ENCODE data around the gene COA4. TPM values are rescaled to one million over a fixed set of nuclear protein-coding genes. Genes with fewer than 3 reads are reported as not detected.

The COA4 gene
- total and polyA plus RNA-seq, 8 donors, result 19.0 to 47.8 (median 30.8) TPM

GRCh38 chr11:73859671-73860070 lies 17.0 kb downstream of the COA4 start:
- FAIRE-seq (no peak), DNase-seq (no peak), ATAC-seq (no peak)
- Histone ChIP-seq H3K27ac (no peak overlapping the region), H3K36me3 (peaks cover 0 to 15% (median 0%) of the 10 kb centered on the region in 3 donors), H3K9me3 (no peaks in the 10 kb centered on the region), H3K4me3 (no peak overlapping the region), H3K27me3 (no peaks in the 10 kb centered on the region), H3K4me1 (no peaks in the 10 kb centered on the region)
- intact Hi-C loops (cut with DNase I), result no loop called here
- no peak for TF ChIP-seq CTCF (IDR thresholded peaks at IDR 0.05)
- WGBS, 2 donors, result 88 to 89% methylated on average over 2 of the region's 2 CpGs

GRCh38 chr11:73856031-73856567 lies 20.5 kb downstream of the COA4 start:
- FAIRE-seq (no peak), DNase-seq (no peak), ATAC-seq (no peak)
- Histone ChIP-seq H3K27ac (no peak overlapping the region), H3K36me3 (no peaks in the 10 kb centered on the region), H3K27me3 (no peaks in the 10 kb centered on the region), H3K9me3 (no peaks in the 10 kb centered on the region), H3K4me3 (no peak overlapping the region), H3K4me1 (no peaks in the 10 kb centered on the region)
- TF ChIP-seq CTCF (IDR thresholded peaks at IDR 0.05), result no peak
- WGBS, 2 donors, result 65 to 71% methylated on average over 1 of the region's 1 CpG
- intact Hi-C loops (cut with DNase I), result no loop called here

- no peaks in the 10 kb centered on the region for H3K36me3 ChIP-seq
- DNase-seq, result no peak
- intact Hi-C loops (cut with DNase I), result no loop called here
- WGBS, 2 donors, result 85 to 96% methylated on average over 1 of the region's 1 CpG
- FAIRE-seq, result no peak
- no peaks in the 10 kb centered on the region for H3K27me3 ChIP-seq
- ATAC-seq, result no peak
- TF ChIP-seq CTCF (IDR thresholded peaks at IDR 0.05), result no peak
- no peaks in the 10 kb centered on the region for H3K4me1 ChIP-seq
- H3K27ac ChIP-seq, result no peak overlapping the region
- H3K4me3 ChIP-seq, result no peak overlapping the region
- H3K9me3 ChIP-seq, result no peaks in the 10 kb centered on the region
These were observed 22.0 kb downstream of the COA4 start for GRCh38 chr11:73854680-73855079.

GRCh38 chr11:73852049-73852448 lies 24.6 kb downstream of the COA4 start:
- no peaks in the 10 kb centered on the region for H3K27me3 ChIP-seq
- intact Hi-C loops (cut with DNase I), result no loop called here
- TF ChIP-seq CTCF (IDR thresholded peaks at IDR 0.05), result no peak
- no peak for DNase-seq
- no peaks in the 10 kb centered on the region for H3K36me3 ChIP-seq
- FAIRE-seq, result no peak
- H3K4me1 ChIP-seq, result no peaks in the 10 kb centered on the region
- H3K4me3 ChIP-seq, result no peak overlapping the region
- 96% methylated on average over 3 of the region's 3 CpGs for WGBS, 2 donors
- H3K27ac ChIP-seq, result no peak overlapping the region
- H3K9me3 ChIP-seq, result no peaks in the 10 kb centered on the region
- no peak for ATAC-seq

- no peak overlapping the region for H3K27ac ChIP-seq
- H3K9me3 ChIP-seq, result no peaks in the 10 kb centered on the region
- H3K27me3 ChIP-seq, result no peaks in the 10 kb centered on the region
- TF ChIP-seq CTCF (IDR thresholded peaks at IDR 0.05), result no peak
- H3K36me3 ChIP-seq, result no peaks in the 10 kb centered on the region
- no peak overlapping the region for H3K4me3 ChIP-seq
- H3K4me1 ChIP-seq, result no peaks in the 10 kb centered on the region
- 96 to 98% methylated on average over 3 of the region's 3 CpGs for WGBS, 2 donors
- no peak for ATAC-seq
- intact Hi-C loops (cut with DNase I), result no loop called here
- FAIRE-seq, result no peak
- DNase-seq, result no peak
These were observed 25.4 kb downstream of the COA4 start for GRCh38 chr11:73851046-73851764.

Data from pancreas (tissue), 10 donors.